Subcutaneous adipose tissue (tissue), 4 donors: ENCODE data around the gene TIGD4. TPM values are rescaled to one million over a fixed set of nuclear protein-coding genes. Genes with fewer than 3 reads are reported as not detected.

ENCODE experiments used
- total RNA-seq, 4 donors: library from RNA; depleted of rRNA; stranded (reverse); fragments of >200 nt; gene quantifications; one replicate each; pipeline ENCODE4 v1.1.0, GENCODE V29; 2016
- TF ChIP-seq, protein P1 (sequence below): fragments of 450-650 bp; IDR thresholded peaks from one replicate; pipeline ENCODE4 v1.5.1; 2016; ENCODE audit warnings: low read depth, mild to moderate bottlenecking, control low read depth, antibody characterized with exemption, moderate library complexity

Gene TIGD4
- total RNA-seq, 4 donors from 2014 or later: 0.22 to 0.34 TPM; not detected in 2

DNA sequence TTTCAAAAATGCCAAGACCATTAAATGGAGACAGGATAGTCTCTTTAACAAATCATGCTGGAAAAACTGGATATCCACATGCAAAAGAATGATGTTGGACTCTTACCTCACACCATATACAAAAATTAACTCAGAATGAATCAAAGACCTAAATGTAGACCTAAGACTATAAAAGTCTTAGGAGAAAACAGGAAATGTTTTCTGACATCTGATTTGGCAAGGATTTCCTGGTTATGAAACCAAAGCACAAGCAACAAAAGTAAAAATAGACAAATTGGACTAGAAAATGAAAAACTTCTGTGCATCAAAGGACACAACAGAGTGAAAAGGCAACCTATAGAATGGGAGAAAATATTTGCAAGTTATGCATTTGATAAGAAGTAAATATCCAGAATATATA is 37.8 kb upstream of the TIGD4 start:
- TF ChIP-seq, protein P1, sequence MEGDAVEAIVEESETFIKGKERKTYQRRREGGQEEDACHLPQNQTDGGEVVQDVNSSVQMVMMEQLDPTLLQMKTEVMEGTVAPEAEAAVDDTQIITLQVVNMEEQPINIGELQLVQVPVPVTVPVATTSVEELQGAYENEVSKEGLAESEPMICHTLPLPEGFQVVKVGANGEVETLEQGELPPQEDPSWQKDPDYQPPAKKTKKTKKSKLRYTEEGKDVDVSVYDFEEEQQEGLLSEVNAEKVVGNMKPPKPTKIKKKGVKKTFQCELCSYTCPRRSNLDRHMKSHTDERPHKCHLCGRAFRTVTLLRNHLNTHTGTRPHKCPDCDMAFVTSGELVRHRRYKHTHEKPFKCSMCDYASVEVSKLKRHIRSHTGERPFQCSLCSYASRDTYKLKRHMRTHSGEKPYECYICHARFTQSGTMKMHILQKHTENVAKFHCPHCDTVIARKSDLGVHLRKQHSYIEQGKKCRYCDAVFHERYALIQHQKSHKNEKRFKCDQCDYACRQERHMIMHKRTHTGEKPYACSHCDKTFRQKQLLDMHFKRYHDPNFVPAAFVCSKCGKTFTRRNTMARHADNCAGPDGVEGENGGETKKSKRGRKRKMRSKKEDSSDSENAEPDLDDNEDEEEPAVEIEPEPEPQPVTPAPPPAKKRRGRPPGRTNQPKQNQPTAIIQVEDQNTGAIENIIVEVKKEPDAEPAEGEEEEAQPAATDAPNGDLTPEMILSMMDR: no peak

DNA sequence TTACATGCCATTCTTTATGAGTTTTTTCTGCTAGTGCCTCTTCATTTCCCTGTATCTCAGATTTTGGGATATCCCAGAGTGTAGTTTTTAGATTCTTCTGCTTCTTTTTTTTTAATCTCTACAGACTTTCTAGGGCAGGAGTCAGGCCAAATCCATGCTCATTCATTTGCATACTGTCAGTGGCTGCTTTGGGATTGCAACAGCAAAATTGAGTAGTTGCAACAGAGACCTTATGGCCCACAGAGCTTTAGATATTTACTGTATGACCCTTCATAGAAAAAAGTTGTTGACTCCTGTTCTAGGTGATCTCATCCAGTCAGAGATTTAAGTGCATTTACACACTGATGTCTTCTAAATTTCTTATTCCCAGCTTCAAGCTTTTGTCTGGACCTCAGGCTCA is 35.5 kb upstream of the TIGD4 start:
- TF ChIP-seq, protein P1: no peak

DNA sequence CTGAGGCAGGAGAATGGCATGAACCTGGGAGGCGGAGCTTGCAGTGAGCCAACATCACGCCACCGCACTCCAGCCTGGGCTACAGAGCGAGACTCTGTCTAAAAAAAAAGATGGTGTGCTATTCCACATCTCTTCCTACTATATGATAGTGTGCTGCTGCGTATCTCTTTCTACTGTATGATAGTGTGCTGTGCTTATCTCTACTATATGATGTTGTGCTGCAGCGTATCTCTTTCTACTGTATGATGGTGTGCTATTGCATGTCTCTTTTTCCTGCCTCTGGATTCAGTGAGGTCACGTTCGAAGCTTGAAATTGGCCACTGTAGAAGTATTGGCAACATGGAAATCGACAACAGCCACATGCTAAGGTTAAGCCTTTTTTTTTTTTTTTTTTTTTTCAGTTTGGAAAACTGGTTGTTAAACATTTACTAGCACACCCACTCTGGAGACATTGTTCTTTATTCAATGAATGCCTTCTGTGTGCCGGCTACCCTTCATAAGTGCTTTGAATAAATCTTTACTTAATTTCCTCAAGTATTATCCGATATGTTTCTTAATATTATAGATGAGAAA is 31.3 kb upstream of the TIGD4 start:
- TF ChIP-seq, protein P1: no peak

DNA sequence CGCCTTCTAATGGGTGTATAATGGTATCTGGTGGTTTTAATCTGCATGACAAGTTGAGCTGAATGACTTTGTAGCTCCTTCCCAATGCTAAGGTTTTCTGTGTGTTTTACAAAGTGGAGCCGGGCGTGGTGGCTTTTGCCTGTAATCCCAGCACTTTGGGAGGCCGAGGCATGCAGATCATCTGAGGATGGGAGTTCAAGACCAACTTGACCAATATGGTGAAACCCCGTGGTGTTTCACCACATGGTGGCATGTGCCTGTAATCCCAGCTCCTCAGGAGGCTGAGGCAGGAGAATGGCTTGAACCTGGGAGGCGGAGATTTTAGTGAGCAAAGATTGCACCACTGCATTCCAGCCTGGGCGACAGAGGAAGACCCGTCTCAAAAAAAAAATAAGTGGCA is 29.1 kb upstream of the TIGD4 start:
- TF ChIP-seq, protein P1: no peak

DNA sequence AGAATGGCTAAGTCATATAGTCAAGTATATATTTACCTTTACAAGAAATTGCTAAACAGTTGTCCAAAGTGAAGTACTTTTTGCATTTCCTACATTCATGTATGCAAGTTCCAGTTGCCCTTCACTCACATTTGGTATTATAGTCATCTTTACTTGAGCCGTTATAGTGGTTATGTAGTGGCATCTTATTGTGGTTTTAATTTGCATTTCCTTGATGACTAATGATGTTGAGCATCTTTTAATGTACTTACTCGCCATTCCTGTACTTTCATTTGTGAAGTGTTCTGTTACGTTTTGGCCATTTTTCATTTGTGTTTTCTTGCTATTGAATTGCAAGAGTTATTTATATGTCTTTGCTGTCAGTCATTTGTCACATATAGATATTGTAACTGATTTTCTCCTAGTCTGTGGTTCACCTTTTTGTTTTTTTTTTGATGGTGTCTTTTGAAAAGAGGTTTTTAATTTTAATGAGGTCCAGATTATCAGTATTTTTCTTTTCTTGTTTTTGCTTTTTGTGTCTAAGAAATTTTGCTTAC is 27.8 kb upstream of the TIGD4 start:
- TF ChIP-seq, protein P1: no peak

DNA sequence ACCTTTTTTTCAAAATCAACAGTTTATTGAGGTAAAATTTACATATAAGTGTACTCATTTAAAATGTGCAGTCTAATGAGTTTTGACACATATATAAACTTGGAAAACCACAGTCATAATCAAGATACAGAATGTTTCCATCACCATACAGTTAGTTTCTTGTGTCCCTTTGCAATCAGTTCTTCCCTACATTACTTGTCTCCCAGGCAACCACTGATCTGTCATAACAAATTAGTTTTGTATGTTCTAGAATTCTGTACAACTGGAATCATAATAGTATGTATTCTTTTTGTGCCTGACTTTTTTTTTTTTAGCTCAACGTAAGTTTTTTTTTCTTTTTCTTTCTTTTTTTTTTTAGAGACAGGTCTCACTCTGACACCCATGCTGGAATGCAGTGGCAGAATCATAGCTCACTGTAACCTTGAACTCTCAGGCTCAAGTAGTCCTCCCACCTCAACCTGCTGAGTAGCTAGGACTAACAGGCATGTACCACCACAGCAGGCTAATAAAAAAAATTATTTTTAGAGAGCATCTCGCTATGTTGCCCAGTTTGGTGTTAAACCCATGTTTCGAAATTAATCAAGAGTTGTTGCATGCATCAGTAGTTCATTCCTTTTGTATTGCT is 27.1 kb upstream of the TIGD4 start:
- TF ChIP-seq, protein P1: no peak

DNA sequence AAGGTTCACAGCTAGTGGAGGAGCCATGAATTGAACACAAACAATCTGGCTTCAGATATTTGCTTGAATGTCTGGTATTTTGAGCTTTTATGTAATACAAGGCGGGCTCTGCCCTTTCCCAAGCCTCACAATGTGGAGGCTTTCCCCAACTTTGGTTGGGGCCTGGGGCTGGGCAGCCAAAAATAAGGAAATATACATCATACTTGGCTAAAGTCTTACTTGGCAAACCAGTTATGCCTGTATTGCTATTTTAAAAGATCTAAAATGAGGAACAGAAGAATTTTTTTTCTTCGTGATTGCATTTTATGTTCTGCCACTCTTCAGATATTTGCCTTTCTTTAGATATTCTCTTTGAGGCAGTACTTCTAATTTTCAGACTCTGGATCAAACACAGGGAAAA is 26.3 kb upstream of the TIGD4 start:
- TF ChIP-seq, protein P1: no peak
